H1 (cell line): ENCODE data around the gene PLD6. TPM values are rescaled to one million over a fixed set of nuclear protein-coding genes. Genes with fewer than 3 reads are reported as not detected.

Experiments used
- RBBP5 ChIP-seq: IDR thresholded peaks from 2 replicates; pipeline ENCODE4 v1.7.1; 2012; ENCODE audit warnings: low read depth, mild to moderate bottlenecking, inconsistent platforms, low read length, moderate library complexity, borderline replicate concordance
- TCF12 ChIP-seq: IDR thresholded peaks from 2 replicates; pipeline ENCODE4 v1.6.1; 2011; ENCODE audit warnings: low read depth, mild to moderate bottlenecking, low read length
- polyA plus RNA-seq, 7 experiments: library from polyadenylated mRNA; depleted of rRNA in 3 of 7; stranded (reverse) in 5 of 7; unstranded in 2 of 7; fragments of >200 nt in 5 of 7; fragments of 200-250 nt in 2 of 7; gene quantifications; 1 replicate in 5 of 7; 2 replicates in 1 of 7; 4 replicates in 1 of 7; pipeline versions ENCODE4 v1.2.1 to v1.2.3, GENCODE V29; 2011 to 2013; ENCODE audit warnings: missing spikeins in 2 of 7, mixed read lengths in 2 of 7
- total RNA-seq: library from RNA; stranded (reverse); fragmentation: NEBNext Ultra II Directional; extraction: Animal tissue kit (Norgen Biotek cat#: 25700); gene quantifications from 2 replicates; pipeline ENCODE4 v1.2.1, GENCODE V29; 2021
- TF ChIP-seq, protein P1 (sequence below): fragments of 300-600 bp; sonication (generic); IDR thresholded peaks from 2 replicates; pipeline ENCODE4 v1.7.1; 2012; ENCODE audit warnings: low read length, moderate library complexity, mild to moderate bottlenecking, inconsistent platforms; ENCODE audit not compliant: insufficient replicate concordance

The PLD6 gene
- total and polyA plus RNA-seq, 2 of the 8 experiments (the other 6 are each of a cell fraction or from before 2014, with no cell fraction given), result 0.20 to 0.22 TPM

DNA sequence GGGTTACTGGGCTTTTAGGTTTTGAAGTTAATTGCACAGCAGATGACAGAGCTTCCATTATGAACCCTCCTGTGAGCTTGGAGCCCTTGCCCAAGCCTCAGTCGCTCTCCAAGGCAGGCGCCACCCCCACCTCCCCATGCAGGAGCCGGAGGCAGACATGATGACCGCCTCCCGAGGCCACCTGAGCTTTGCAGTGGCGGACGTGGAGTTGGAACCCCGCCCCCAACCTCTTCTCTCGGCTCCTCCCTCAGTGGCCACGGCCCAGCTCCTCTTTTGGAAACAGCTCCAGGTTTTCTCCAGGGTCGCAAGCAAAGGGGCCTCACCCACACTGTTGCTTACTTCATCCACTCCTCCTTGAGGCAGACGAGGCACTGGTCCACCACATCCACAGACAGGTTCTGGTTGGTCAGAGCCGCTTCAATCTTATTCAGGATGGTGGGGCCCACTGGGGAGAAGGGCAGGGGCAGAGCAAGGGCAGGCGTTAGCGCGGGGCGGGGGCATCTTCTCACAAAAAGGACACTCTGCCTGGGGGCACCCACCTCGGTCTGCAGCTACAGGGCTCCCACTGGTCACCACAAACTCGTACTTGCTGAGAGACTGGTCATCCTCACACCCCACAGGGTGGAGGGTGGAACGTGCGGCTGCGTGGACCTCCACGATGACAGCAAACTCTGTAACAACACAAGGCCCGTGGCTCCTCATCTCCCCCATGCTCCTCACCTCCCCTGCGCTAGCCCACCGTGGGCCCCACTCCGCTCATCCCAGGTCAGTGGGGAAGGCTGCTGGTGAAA, 8.7 kb upstream of the PLD6 start (continued):
- TF ChIP-seq, protein P1, sequence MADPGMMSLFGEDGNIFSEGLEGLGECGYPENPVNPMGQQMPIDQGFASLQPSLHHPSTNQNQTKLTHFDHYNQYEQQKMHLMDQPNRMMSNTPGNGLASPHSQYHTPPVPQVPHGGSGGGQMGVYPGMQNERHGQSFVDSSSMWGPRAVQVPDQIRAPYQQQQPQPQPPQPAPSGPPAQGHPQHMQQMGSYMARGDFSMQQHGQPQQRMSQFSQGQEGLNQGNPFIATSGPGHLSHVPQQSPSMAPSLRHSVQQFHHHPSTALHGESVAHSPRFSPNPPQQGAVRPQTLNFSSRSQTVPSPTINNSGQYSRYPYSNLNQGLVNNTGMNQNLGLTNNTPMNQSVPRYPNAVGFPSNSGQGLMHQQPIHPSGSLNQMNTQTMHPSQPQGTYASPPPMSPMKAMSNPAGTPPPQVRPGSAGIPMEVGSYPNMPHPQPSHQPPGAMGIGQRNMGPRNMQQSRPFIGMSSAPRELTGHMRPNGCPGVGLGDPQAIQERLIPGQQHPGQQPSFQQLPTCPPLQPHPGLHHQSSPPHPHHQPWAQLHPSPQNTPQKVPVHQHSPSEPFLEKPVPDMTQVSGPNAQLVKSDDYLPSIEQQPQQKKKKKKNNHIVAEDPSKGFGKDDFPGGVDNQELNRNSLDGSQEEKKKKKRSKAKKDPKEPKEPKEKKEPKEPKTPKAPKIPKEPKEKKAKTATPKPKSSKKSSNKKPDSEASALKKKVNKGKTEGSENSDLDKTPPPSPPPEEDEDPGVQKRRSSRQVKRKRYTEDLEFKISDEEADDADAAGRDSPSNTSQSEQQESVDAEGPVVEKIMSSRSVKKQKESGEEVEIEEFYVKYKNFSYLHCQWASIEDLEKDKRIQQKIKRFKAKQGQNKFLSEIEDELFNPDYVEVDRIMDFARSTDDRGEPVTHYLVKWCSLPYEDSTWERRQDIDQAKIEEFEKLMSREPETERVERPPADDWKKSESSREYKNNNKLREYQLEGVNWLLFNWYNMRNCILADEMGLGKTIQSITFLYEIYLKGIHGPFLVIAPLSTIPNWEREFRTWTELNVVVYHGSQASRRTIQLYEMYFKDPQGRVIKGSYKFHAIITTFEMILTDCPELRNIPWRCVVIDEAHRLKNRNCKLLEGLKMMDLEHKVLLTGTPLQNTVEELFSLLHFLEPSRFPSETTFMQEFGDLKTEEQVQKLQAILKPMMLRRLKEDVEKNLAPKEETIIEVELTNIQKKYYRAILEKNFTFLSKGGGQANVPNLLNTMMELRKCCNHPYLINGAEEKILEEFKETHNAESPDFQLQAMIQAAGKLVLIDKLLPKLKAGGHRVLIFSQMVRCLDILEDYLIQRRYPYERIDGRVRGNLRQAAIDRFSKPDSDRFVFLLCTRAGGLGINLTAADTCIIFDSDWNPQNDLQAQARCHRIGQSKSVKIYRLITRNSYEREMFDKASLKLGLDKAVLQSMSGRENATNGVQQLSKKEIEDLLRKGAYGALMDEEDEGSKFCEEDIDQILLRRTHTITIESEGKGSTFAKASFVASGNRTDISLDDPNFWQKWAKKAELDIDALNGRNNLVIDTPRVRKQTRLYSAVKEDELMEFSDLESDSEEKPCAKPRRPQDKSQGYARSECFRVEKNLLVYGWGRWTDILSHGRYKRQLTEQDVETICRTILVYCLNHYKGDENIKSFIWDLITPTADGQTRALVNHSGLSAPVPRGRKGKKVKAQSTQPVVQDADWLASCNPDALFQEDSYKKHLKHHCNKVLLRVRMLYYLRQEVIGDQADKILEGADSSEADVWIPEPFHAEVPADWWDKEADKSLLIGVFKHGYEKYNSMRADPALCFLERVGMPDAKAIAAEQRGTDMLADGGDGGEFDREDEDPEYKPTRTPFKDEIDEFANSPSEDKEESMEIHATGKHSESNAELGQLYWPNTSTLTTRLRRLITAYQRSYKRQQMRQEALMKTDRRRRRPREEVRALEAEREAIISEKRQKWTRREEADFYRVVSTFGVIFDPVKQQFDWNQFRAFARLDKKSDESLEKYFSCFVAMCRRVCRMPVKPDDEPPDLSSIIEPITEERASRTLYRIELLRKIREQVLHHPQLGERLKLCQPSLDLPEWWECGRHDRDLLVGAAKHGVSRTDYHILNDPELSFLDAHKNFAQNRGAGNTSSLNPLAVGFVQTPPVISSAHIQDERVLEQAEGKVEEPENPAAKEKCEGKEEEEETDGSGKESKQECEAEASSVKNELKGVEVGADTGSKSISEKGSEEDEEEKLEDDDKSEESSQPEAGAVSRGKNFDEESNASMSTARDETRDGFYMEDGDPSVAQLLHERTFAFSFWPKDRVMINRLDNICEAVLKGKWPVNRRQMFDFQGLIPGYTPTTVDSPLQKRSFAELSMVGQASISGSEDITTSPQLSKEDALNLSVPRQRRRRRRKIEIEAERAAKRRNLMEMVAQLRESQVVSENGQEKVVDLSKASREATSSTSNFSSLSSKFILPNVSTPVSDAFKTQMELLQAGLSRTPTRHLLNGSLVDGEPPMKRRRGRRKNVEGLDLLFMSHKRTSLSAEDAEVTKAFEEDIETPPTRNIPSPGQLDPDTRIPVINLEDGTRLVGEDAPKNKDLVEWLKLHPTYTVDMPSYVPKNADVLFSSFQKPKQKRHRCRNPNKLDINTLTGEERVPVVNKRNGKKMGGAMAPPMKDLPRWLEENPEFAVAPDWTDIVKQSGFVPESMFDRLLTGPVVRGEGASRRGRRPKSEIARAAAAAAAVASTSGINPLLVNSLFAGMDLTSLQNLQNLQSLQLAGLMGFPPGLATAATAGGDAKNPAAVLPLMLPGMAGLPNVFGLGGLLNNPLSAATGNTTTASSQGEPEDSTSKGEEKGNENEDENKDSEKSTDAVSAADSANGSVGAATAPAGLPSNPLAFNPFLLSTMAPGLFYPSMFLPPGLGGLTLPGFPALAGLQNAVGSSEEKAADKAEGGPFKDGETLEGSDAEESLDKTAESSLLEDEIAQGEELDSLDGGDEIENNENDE, result no peak
- no peak for TF ChIP-seq RBBP5
- TF ChIP-seq TCF12, result no peak
